Natural killer cell (primary cell): ENCODE results near the gene PUS7L. TPM values are rescaled to one million over a fixed set of nuclear protein-coding genes. Genes with fewer than 3 reads are reported as not detected.

Experiments used
- ATAC-seq, 3 donors: fragments of 150-1000 bp in 2 of 3; fragments of 200-7000 bp in 1 of 3; cut with Tn5 transposase; 1 replicate in 1 of 3; 2 replicates in 2 of 3; pipeline ENCODE4 v1.10.0; 2021; ENCODE audit warnings: mild to moderate bottlenecking in 2 of 3, moderate library complexity in 2 of 3
- DNase-seq, 2 donors: peaks; one replicate each; pipeline versions ENCODE4 v3.0.0 to v3.0.0-alpha.2; 2013 to 2021; ENCODE audit warnings: mixed read lengths in 1 of 2
- H3K27ac ChIP-seq: one replicate; pipeline ENCODE4 v1.5.1; 2013; ENCODE audit warnings: mild to moderate bottlenecking, low read length
- H3K27me3 ChIP-seq: one replicate; pipeline ENCODE4 v1.6.1; 2013; ENCODE audit warnings: low read length; ENCODE audit not compliant: control insufficient read depth, insufficient read depth
- H3K36me3 ChIP-seq: one replicate; pipeline ENCODE4 v1.6.1; 2013; ENCODE audit warnings: low read length; ENCODE audit not compliant: control insufficient read depth, insufficient read depth
- H3K4me1 ChIP-seq: one replicate; pipeline ENCODE4 v1.6.1; 2013; ENCODE audit warnings: low read length; ENCODE audit not compliant: control insufficient read depth, insufficient read depth
- H3K4me3 ChIP-seq: one replicate; pipeline ENCODE4 v1.5.1; 2013; ENCODE audit warnings: low read length
- H3K9me3 ChIP-seq: one replicate; pipeline ENCODE4 v1.6.1; 2013; ENCODE audit warnings: low read length; ENCODE audit not compliant: control insufficient read depth, insufficient read depth
- H3K27ac Mint-ChIP-seq, 2 donors: one replicate each; pipeline ENCODE4 v1.8.0; 2022; ENCODE audit warnings: mild to moderate bottlenecking in 2 of 2, mixed read lengths in 2 of 2, moderate library complexity in 1 of 2
- H3K27me3 Mint-ChIP-seq, 2 donors: one replicate each; pipeline ENCODE4 v1.8.0; 2022; ENCODE audit warnings: low read depth in 2 of 2, mixed read lengths in 2 of 2
- H3K36me3 Mint-ChIP-seq: one replicate; pipeline ENCODE4 v1.8.0; 2022; ENCODE audit warnings: mixed read lengths
- H3K4me1 Mint-ChIP-seq, 2 donors: one replicate each; pipeline ENCODE4 v1.8.0; 2022; ENCODE audit warnings: mixed read lengths in 2 of 2
- H3K4me3 Mint-ChIP-seq: one replicate; pipeline ENCODE4 v1.8.0; 2022; ENCODE audit warnings: mild to moderate bottlenecking, moderate library complexity, mixed read lengths
- H3K9me3 Mint-ChIP-seq, 2 donors: one replicate each; pipeline ENCODE4 v1.8.0; 2022; ENCODE audit warnings: mixed read lengths in 2 of 2
- CTCF ChIP-seq: fragments of 200-600 bp; IDR thresholded peaks from one replicate; pipeline ENCODE4 v1.8.0; 2022; ENCODE audit warnings: antibody characterized with exemption
- WGBS: methylation state at CpG from one replicate; pipeline ENCODE4 v1.1.7; 2013; ENCODE audit warnings: missing lambda C conversion rate; ENCODE audit not compliant: insufficient coverage; 5-methylcytosine and 5-hydroxymethylcytosine counted together
- intact Hi-C: fragments of 100-400 bp; cut with micrococcal nuclease; formaldehyde crosslinking; loops from one replicate; pipeline ENCODE4 v1.14.2; 2022
- total RNA-seq, 4 donors: library from RNA; stranded (reverse); fragments of 120-200 nt in 1 of 4; gene quantifications; one replicate each; pipeline versions ENCODE4 v1.2.3 to v1.2.4, GENCODE V29; 2013 to 2022

PUS7L gene
- total RNA-seq, 3 donors from 2014 or later (not counting 1 experiment from before 2014, with no cell fraction given) = 15.8 to 24.5 (median 19.0) TPM

- no peaks in the 10 kb centered on the region for H3K9me3 Mint-ChIP-seq
- peaks cover 12 to 20% of the 10 kb centered on the region in 2 donors for H3K4me1 Mint-ChIP-seq
- no peaks in the 10 kb centered on the region for H3K4me1 ChIP-seq
- TF ChIP-seq CTCF = no peak
- no peak for ATAC-seq
- peaks cover 17% of the 10 kb centered on the region for H3K36me3 ChIP-seq
- no peaks in the 10 kb centered on the region for H3K27me3 ChIP-seq
- no peak overlapping the region for H3K4me3 Mint-ChIP-seq
- intact Hi-C loops = no loop called here
- 100% methylated on average over 5 of the region's 5 CpGs for WGBS
- no peak for DNase-seq
- H3K4me3 ChIP-seq = no peak overlapping the region
- H3K27me3 Mint-ChIP-seq = no peaks in the 10 kb centered on the region
- H3K9me3 ChIP-seq = no peaks in the 10 kb centered on the region
- H3K36me3 Mint-ChIP-seq = peaks cover 7% of the 10 kb centered on the region
- H3K27ac ChIP-seq = no peak overlapping the region
- H3K27ac Mint-ChIP-seq = no peak overlapping the region
These were observed 9.6 kb downstream of the PUS7L start for GRCh38 chr12:43749016-43749415.

GRCh38 chr12:43744826-43745225, 13.8 kb downstream of the PUS7L start:
- Mint-ChIP-seq H3K9me3 (no peaks in the 10 kb centered on the region), H3K27me3 (no peaks in the 10 kb centered on the region), H3K27ac (no peak overlapping the region), H3K36me3 (no peaks in the 10 kb centered on the region), H3K4me3 (no peak overlapping the region), H3K4me1 (peaks cover 5 to 12% of the 10 kb centered on the region in 2 donors)
- ATAC-seq = no peak
- no peak for DNase-seq
- no peaks in the 10 kb centered on the region for H3K9me3 ChIP-seq
- intact Hi-C loops = no loop called here
- TF ChIP-seq CTCF = no peak
- no peak overlapping the region for H3K27ac ChIP-seq
- no peak overlapping the region for H3K4me3 ChIP-seq
- no peaks in the 10 kb centered on the region for H3K4me1 ChIP-seq
- no peaks in the 10 kb centered on the region for H3K27me3 ChIP-seq
- H3K36me3 ChIP-seq = peaks cover 28% of the 10 kb centered on the region

GRCh38 chr12:43742106-43742505, 16.5 kb downstream of the PUS7L start:
- intact Hi-C loops = no loop called here

More at GRCh38 chr12:43742106-43742505, 16.5 kb downstream of the PUS7L start:
- Mint-ChIP-seq H3K36me3 (no peaks in the 10 kb centered on the region), H3K4me3 (no peak overlapping the region), H3K4me1 (peaks cover 0 to 5% of the 10 kb centered on the region in 2 donors), H3K9me3 (no peaks in the 10 kb centered on the region), H3K27ac (no peak overlapping the region), H3K27me3 (no peaks in the 10 kb centered on the region)
- H3K4me3 ChIP-seq = no peak overlapping the region
- no peaks in the 10 kb centered on the region for H3K4me1 ChIP-seq
- H3K9me3 ChIP-seq = no peaks in the 10 kb centered on the region
- DNase-seq (no peak), ATAC-seq (no peak)
- H3K27me3 ChIP-seq = no peaks in the 10 kb centered on the region
- peaks cover 36% of the 10 kb centered on the region for H3K36me3 ChIP-seq
- no peak overlapping the region for H3K27ac ChIP-seq
- TF ChIP-seq CTCF = no peak
